CD1c-positive myeloid dendritic cell (primary cell): ENCODE measurements around the gene EPHB1.

ENCODE experiments used
- DNase-seq: peaks from one replicate; pipeline ENCODE4 v3.0.0-alpha.2; 2016; ENCODE audit errors: extremely low spot score

Gene EPHB1

DNA sequence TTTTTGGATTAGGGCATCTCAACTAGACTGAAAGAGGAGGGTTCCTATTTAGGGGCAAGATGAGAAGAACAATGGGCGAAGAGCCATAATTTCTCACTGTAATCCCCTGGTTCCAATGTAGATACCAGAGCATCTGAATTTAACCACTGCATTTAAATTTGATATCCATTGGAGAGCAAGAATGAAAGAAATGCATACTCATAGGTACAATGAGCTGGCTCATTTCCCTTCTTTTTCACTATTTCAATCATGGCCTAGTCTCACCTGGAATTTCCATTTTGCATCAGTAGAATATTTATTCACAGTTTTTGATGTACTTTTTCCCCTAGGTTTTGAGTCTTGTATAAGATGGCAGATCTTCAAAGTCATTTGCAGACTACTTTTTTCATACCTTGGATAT lies 13.8 kb downstream of the EPHB1 start:
- no peak for DNase-seq

DNA sequence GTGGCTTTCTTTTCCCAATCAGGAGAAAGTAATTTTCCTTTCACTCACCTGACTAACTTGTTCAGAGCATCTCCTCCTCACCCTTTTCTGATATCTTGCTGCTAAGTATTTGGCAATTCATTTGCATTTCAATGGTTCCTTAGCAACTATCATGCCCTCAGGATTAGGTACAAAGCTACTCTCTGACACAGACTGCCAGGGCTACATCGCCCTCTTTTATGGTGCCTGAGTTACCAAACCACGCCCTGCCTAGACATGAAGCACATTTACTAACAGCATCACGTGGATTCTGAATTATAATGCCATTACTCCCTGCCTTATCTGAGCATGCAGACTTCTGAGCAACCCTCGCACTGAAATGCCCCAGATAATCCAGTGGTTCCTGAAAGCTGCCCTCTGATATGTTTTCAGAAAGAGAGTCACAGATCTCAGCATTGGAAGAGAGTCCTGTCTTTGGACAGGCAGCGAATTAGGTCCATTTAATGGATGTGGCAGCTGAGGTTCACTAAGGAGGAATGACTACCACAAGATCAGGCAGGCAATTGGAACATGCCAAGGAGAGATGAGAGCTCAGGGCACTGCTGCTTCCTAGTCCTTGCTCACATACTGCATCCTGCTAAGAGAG lies 14.5 kb downstream of the EPHB1 start:
- DNase-seq, result no peak

DNA sequence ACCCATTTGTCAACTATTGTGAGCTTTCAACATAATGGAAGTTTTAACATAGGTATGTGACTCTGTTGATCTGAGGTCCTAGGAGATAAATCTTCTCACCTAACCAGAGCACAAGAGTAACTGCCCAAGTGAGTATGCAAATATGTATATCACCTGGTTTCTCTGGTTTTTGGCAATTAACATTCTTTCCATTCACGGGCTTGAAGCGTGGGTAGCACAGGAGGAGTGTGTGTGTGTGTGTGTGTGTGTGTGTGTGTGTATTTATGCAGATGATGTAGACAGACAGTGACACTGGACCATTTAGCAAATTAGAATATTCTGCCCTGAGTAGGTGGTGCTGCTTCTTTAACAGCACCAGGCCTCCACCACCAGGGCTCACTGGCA lies 15.0 kb downstream of the EPHB1 start:
- DNase-seq, result no peak

DNA sequence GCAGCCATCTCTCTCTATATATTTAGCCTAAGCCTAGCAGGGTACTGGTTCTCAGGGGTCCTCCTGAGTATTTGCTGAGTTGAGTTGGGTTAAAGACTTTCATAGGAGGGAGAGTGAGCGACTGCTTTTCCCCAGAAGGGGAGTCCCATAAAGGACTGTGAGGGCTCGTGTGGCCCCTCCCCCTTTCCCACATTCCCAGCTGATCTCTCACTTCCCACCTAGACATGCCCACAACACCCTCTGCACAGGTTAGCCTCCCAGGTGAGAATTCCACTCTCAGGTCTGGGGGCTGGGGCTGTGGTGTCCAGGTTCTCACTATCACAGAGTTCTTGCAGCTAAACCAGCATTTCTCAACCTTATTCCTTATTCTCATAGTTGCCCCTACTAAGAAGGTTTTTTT lies 15.8 kb downstream of the EPHB1 start:
- DNase-seq, result no peak

DNA sequence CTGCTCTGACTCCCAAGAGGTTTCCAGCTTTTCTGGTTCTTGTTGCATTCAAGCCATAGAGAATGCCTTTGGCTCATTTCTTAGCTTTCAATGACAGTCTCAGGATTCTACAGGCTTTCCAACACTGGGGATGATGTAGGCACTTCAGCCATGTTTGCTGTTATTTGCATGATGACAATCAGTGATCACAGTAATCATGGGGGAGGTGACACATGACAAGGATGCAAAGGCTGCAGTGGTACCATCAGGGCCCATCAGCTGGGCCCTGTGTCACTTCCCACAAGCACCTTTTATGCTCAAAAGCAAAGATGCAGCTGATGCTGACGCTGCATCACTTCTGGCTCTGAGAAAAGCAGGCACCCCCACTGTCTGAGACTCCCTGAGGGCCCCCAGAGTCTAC lies 18.6 kb downstream of the EPHB1 start:
- no peak for DNase-seq

DNA sequence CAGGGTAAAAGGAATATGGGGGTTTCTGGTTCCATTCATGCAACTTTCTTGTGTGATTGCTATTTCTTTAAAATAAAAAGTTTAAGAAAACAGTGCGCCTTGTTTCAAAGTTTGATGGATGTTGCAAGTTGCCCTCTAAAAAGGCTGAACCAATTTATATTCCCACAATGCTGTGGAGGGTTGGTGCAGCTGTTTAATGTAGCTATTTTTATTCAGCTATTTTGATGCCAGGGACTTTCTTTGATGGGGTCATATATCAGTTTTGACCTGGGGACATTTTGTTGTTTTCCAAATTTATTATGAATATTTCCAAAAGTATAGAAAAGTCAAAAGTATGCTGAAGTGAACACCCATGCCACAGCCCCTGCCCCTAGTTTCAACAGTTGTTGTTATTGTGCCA lies 20.5 kb downstream of the EPHB1 start:
- DNase-seq, result no peak

DNA sequence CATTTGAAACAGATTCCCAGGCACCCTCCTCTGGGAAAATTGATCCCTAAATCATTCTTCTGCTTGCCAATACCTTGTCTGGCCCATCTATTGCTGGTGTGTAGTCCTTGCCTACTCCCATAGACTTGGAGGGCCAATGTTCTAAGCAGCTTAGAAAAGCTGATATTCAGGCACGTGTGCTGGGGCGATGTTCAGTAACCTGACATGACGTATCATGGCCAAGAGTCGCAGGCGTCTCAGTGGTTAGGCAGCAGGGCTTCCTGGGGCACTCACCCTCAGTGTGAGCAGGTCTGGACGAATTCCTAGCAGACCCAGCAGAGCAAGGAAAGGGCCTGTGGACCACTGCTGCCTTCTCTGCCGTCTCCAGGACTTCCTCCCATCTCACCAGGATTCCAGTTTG lies 21.6 kb downstream of the EPHB1 start:
- no peak for DNase-seq

DNA sequence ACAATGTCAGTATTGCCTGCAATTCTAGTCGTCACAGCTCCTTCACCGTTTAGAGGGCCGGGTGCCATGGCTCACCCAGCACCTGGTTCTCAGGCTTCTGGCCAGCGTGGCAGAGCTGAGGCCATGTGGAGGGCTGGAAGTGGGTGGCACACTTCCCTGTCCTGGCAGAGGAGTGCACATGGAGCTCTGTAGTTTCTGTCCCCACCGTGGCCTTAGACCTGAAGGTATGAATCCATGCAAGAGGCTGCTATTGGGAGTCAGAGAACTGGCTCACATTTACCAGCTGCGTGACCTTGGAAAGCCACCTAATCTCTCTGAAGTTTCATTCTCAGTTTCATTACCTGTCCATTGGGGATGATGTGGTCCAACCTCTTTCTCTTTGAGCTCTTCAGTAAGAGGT lies 22.2 kb downstream of the EPHB1 start:
- no peak for DNase-seq

DNA sequence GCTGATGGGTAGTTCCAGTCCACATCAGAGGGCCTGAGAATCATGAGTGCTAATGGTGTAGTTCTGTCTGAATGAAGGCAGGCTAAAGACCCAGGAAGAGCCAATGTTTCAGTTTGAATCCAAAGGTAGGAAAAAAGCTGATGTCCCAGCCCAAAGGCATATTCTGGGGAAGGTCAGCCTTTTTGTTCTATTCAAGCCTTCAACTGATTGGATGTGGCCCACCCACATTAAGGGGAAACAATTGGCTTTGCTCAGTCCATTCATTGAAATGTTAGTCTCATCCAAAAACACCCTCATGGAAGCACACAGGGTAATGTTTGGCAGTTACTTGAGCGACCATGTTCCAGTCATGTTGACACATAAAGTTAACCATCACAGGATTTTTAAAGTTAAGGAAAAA lies 25.9 kb downstream of the EPHB1 start:
- DNase-seq, result no peak

DNA sequence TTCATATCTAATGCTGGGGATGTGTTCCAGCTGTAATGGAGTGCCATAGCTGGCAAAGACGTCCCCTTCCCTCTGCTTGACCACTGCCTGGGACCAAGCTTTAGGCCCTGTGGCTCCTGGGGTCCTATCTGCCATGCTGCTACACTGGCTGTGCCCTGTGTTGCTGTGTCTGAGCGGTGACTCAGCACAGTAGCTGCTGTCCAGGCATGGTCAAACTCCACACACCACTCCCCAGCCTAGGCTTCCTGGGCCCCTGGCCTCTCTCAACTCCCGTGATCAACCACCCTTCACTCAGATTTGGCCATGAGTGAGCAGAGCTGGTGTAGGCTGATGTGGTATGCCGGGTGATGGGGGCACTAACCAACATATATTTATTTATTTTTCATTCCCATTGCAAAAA lies 27.0 kb downstream of the EPHB1 start:
- no peak for DNase-seq

DNA sequence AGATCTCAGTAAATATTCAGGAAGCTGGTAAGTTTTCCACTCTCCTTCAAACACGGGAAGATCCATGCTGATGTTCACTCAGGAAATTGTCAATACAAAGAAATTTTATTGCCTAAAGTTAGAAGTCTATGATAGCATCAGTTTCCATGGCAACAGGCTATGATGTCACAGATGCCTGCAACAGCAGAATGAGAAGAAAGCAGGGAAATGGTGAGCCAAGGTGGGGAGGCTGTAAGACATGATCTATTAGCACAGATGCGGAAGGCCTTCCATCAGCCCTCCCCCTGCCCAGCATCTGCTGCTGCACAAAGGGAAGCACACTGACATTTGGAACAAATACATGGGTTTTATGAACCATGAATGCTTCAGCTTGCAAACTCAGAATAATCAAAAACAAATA lies 28.6 kb downstream of the EPHB1 start:
- no peak for DNase-seq

DNA sequence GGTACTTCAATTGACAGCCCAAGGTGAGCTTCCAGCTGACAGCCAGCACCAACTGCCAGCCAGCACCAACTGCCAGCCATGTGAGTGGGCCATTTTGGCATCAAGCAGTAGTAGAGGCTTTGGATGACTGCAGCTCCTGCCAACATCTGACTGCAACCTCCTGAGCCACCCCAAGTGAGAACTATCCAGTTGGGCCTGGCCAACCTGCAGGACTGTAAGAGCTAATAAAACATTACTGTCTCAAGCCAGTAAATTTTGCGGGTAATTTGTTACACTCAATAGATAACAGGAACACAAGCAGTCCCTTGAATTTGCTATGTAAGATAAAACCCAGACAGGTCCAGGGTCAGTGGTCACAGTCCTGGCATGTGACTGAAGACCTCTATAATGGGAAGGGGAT lies 29.7 kb downstream of the EPHB1 start:
- DNase-seq, result no peak

DNA sequence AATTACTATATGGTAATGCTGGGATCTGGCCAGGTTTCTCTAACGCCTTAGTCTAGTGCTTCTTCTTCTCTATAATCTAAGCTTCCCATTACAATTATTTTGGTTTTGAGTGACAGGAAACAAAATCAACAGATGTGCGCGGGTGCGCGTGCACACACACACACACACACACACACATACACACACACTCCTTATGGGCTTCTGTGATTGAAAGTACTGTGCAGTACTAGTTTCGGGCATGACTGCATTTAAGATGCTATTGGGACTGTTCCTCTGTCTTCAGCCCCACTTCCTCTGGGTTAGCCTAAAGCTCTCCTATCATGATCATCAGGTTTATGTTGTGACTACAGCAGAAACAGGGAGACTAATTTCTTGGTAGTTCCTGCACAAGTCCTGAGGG lies 32.2 kb downstream of the EPHB1 start:
- no peak for DNase-seq

DNA sequence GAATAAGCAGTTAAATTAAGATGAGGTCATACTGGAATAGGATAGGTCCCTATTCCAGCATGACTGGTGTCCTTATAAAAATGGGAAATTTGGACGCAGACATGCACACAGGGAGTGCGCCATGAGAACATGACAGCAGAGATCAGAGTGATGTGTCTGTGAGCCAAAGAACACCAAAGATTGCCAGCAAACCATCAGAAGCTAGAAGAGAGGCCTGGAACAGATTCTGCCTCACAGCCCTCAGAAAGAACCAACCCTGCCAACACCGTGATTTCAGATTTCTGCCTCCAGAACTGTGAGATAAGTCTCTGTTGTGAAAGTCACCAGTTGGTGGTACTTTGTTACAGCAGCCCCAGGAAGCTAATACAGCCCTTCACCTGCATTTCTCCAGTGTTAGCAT lies 34.7 kb downstream of the EPHB1 start:
- DNase-seq, result no peak

DNA sequence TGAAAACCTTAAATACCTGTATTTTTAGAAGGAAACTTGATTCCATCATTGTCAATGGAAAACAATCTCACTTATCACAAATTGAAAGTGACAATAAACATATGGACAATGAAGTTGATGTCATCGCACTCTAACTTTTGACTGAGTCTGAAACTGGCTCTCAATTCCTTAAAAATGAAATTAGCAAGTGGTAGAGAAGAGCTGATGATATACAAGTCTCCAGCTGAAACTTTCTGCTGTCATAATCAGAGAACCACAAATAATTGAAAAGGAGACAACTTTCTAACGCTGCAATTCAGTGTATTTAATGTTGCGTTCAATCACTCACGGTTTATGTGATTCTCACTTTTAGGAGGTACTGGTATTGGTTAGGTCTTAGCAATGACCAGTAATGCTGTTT lies 37.5 kb downstream of the EPHB1 start:
- no peak for DNase-seq

DNA sequence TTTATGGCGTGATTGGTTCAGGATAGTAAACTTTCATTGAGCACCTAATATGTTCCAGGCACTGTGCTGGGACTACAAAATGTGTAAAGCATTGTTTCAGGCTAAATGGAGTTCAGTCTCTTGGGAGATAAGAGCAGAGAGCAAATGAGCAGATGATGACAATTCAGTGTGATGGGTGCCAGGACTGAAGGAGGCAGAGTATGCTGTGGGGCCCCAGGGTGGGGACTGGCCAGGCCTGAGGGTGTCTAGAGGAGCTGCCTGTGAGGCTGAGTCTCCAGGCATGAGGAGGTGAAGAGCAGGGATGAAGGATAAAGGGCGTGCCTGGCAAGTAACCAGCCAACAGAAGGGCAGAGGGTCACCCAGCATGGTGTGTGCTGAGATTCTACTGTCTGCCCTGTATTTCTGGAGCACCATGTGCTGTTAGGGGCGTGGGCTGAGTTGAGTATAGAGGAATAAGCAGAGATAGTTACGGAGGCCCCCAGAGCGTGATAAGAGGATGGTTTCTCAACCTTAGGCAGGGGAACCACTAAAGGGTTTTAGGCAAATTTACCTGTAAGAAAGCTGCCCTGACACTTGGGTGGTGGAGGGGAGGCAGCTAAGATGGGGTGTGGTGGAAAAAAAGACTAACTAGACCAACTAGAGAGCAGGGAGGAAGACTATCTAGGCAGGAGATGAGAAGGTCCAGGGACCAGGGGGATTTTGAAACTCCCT lies 38.5 kb downstream of the EPHB1 start:
- no peak for DNase-seq

DNA sequence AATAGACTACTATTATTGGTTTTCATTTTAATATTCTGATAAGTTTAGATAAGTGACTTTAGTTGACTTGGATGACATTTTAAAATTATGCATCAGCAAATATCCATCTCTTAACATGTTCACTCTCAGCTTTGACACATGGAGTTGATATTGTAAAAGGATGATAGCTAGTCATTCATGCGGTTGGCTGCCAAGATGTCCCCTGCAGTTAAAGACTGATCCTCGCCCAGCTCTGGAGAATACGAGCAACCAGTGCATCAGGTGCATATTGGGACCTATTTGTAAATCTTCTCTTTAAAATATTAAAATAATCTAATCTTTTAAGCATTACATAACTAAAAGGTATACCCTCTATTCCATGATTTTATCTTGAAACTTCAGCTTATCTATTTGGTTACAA lies 41.9 kb downstream of the EPHB1 start:
- no peak for DNase-seq

DNA sequence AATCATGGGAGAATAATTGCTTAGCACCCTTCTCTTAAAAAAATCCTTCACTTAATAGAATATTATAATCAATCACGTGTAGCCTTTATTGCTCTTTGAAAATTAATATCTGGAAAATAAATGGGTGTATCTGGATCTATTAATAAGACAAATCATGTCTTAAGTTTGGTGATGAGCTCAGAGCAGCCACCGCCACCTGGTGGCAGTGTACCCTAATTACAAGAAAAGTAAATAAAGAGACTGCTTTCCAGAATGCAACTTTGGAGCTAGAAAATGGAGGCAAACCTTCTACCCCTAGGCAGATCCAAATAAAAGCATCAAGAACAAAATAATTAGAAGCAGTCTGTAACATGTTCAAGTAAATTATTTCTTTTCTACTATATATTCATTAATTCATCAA lies 43.5 kb downstream of the EPHB1 start:
- peak; percentile 3 for DNase-seq

DNA sequence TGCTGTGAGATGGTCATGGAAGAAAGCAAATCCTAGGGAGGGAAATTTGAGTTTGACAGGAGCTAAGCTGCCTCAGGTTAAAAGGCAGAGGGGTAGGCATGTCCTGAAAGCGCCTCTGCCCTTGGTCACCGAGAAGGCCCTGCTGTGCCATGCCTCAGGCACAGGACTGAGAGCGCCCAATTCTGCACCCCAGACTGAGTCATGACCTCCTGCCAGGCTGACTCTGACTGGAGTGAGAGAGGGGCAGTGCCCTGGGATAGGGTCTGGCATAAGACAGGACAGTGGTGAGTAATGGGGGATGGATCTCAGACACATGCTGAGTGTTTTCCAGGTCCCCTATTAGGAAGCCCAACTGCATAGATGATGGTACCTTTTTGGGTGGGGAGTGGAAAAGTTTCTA lies 44.4 kb downstream of the EPHB1 start:
- DNase-seq, result no peak

DNA sequence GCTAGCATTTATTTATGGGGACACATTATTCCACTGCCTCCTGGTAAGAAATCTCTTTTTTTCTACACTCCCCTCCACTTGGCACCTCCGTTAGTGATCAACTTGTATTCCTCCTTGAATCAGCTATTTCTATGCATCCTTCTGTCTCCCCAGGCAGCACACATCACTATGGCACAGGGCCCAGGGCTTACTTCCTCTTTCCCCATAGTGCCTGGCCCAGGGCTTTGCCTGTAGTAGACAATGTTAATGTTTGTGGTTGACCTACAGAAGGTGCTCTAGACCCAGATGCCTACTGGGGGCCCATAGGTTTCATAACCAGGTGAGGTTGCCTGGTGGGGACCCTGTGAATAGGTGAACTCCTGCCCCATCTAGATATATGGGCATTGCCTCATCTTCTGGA lies 44.9 kb downstream of the EPHB1 start:
- DNase-seq, result no peak

DNA sequence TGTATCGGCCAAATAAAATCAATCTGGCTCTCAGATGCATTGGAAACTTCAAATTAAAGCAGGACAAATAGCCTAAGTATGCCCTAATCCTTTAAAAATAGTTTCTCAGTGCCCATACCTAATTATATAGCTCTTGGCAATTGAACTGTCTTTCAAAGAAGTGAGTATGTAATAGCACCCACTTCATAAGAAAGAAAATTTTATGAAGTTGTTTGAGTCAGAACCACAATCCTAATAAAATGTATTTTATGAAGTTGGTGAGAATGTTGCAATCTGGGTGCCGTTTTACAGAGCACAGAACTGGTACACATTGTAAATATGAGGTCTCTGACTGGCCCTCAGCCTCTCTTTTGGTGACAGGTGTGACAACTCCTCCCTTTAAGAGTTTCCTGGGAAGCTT lies 45.4 kb downstream of the EPHB1 start:
- no peak for DNase-seq

DNA sequence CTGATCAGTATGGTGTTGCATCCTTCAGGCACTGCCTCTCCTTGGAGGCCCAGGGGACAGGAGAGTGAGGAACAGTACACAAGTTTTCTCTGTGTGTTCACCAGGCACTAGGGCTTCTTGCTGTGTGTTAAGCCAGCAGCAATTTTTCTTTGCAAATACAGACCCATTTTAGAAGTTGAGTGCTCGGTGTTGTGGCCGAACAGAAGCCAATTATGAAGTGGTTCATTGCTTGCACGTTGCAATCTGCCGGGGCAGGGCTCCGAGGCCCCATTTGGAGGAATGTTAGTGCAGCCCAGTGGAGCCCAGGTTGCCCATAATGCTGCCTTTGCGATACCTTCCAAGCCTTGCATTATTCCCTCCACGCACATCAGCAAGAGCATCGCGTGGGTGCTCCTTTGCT lies 51.0 kb downstream of the EPHB1 start:
- no peak for DNase-seq

DNA sequence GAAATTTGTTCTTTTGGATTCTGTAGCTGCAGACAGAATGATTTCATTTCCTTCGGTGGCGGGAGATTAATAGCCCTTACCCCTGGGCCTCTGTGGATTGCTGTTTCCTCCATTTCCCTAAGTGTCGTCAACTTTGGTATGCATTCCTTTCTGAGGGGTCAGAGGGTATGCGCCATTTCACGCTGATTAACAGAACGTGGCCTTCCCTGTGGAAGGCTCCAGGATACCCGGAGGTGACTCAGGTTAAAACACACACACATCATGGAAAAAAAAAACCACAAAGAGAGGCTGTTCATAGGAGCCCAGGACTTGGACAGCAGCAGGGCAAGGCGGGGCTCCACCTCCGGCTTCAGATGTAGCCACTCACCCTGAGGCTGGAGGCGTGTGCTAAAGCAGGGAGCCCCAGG lies 51.9 kb downstream of the EPHB1 start:
- no peak for DNase-seq

DNA sequence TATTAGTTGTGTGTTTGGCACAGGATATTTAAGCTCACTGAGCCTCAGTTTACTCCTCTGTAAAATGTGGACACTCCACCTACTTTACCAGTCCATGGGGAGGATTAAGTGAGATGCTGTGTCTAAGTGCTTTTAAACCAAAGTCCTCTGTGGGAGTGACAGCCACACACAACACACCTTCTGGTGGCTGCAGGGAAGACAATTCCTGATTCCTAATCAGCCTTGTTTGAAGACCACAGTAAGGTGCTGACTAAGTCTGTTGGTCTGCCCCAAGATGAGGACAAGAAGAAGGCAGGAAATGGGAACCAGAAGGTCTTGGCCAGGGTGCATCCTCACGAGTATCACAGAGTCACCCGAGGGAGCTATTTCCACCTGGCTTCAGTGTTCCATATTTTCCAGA lies 52.3 kb downstream of the EPHB1 start:
- DNase-seq, result no peak
